Measurements from ENCODE around the gene RTTN. TPM values are rescaled to one million over a fixed set of nuclear protein-coding genes. Genes with fewer than 3 reads are reported as not detected.

The RTTN gene
- total and polyA plus RNA-seq, 3 donors from 2014 or later = 23.1 to 67.0 (median 40.1) TPM

GRCh38 chr18:70046796-70047195 is 158.7 kb downstream of the RTTN start:
- Histone ChIP-seq H3K4me1 (no peaks in the 10 kb centered on the region), H3K36me3 (ENCODE audit: low read depth, missing control alignments) (no peaks in the 10 kb centered on the region), H3K9me3 (no peaks in the 10 kb centered on the region), H3K27ac (no peak overlapping the region), H3K27me3 (no peaks in the 10 kb centered on the region), H3K4me3 (no peak overlapping the region)
- TF ChIP-seq CTCF (IDR thresholded peaks at IDR 0.05) (no peak), POLR2A (IDR thresholded peaks at IDR 0.05) (no peak)
- DNase-seq = no peak
- WGBS, 2 donors = 58 to 79% methylated on average over 1 of the region's 1 CpG
- intact Hi-C loops (cut with DNase I; ENCODE audit: low total_unique reads) = no loop called here

- TF ChIP-seq POLR2A (IDR thresholded peaks at IDR 0.05) (no peak), CTCF (IDR thresholded peaks at IDR 0.05) (no peak)
- no peaks in the 10 kb centered on the region for H3K36me3 ChIP-seq (ENCODE audit: low read depth, missing control alignments)
- H3K9me3 ChIP-seq = no peaks in the 10 kb centered on the region
- 76 to 88% methylated on average over 2 of the region's 2 CpGs for WGBS, 2 donors
- no peaks in the 10 kb centered on the region for H3K4me1 ChIP-seq
- DNase-seq = no peak
- intact Hi-C loops (cut with DNase I; ENCODE audit: low total_unique reads) = no loop called here
- H3K27ac ChIP-seq = no peak overlapping the region
- H3K4me3 ChIP-seq = no peak overlapping the region
- no peaks in the 10 kb centered on the region for H3K27me3 ChIP-seq
Observed at GRCh38 chr18:70046207-70046606, 159.3 kb downstream of the RTTN start.

GRCh38 chr18:70044632-70045031 is 160.9 kb downstream of the RTTN start:
- TF ChIP-seq CTCF (IDR thresholded peaks at IDR 0.05) (no peak), POLR2A (IDR thresholded peaks at IDR 0.05) (no peak)
- no peaks in the 10 kb centered on the region for H3K4me1 ChIP-seq
- 60 to 64% methylated on average over 4 of the region's 4 CpGs for WGBS, 2 donors
- no peaks in the 10 kb centered on the region for H3K9me3 ChIP-seq
- no peak overlapping the region for H3K27ac ChIP-seq
- no peak for DNase-seq
- no peaks in the 10 kb centered on the region for H3K27me3 ChIP-seq
- no peaks in the 10 kb centered on the region for H3K36me3 ChIP-seq (ENCODE audit: low read depth, missing control alignments)
- H3K4me3 ChIP-seq = no peak overlapping the region
- intact Hi-C loops (cut with DNase I; ENCODE audit: low total_unique reads) = no loop called here

- Histone ChIP-seq H3K9me3 (no peaks in the 10 kb centered on the region), H3K27ac (no peak overlapping the region), H3K36me3 (ENCODE audit: low read depth, missing control alignments) (no peaks in the 10 kb centered on the region), H3K4me1 (no peaks in the 10 kb centered on the region), H3K4me3 (no peak overlapping the region), H3K27me3 (no peaks in the 10 kb centered on the region)
- no peak for TF ChIP-seq CTCF (IDR thresholded peaks at IDR 0.05)
- WGBS, 2 donors = 78 to 80% methylated on average over 4 of the region's 4 CpGs
- intact Hi-C loops (cut with DNase I; ENCODE audit: low total_unique reads) = no loop called here
- DNase-seq = no peak
Observed at GRCh38 chr18:70041459-70042050, 163.9 kb downstream of the RTTN start.

GRCh38 chr18:70039186-70039585 is 166.3 kb downstream of the RTTN start:
- Histone ChIP-seq H3K27ac (no peak overlapping the region), H3K9me3 (no peaks in the 10 kb centered on the region), H3K36me3 (ENCODE audit: low read depth, missing control alignments) (no peaks in the 10 kb centered on the region), H3K4me3 (no peak overlapping the region), H3K27me3 (no peaks in the 10 kb centered on the region), H3K4me1 (no peaks in the 10 kb centered on the region)
- TF ChIP-seq CTCF (IDR thresholded peaks at IDR 0.05) (no peak), POLR2A (IDR thresholded peaks at IDR 0.05) (no peak)
- 79 to 82% methylated on average over 2 of the region's 2 CpGs for WGBS, 2 donors
- intact Hi-C loops (cut with DNase I; ENCODE audit: low total_unique reads) = no loop called here
- no peak for DNase-seq

Data from testis (tissue), 3 donors.